ENCODE data around the gene AGAP4. TPM values are rescaled to one million over a fixed set of nuclear protein-coding genes. Genes with fewer than 3 reads are reported as not detected.

Gene AGAP4
- total RNA-seq = 1.8 and 4.5 TPM in 2 replicates

GRCh38 chr10:45847400-45847799, at the start of gene AGAP4:
Gene AGAP4, minus strand, starts transcription at chr10:45847500. Its CDS starts 153 bp downstream, at chr10:45847347.

Small RNAs within 50 kb of the gene (small RNA-seq; reads per million reads assigned to genes)
- not detected for gene AC012044.1
- gene RNA5SP310 = not detected

Other genes with a start within 250 kb of the AGAP4 start
- 4.4 and 7.4 TPM in 2 replicates for gene ZFAND4, start 174.7 kb downstream of the AGAP4 start, total RNA-seq
- 32.7 and 39.3 TPM in 2 replicates for gene WASHC2C, start 120.2 kb downstream of the AGAP4 start, total RNA-seq
- gene TIMM23, start 125.0 kb upstream of the AGAP4 start, total RNA-seq = 56.7 and 59.2 TPM in 2 replicates
- gene NCOA4, start 183.1 kb upstream of the AGAP4 start, total RNA-seq = 150 and 180 TPM in 2 replicates
- not detected in 2 replicates for gene MSMB, start 198.8 kb upstream of the AGAP4 start, total RNA-seq

All from subcutaneous preadipocyte (primary cell).